DOHH2 (cell line): ENCODE data around the gene OSBPL10.

ENCODE experiments used
- EZH2phosphoT487 ChIP-seq: fragments of 200-600 bp; sonication (generic); IDR thresholded peaks from 2 replicates; pipeline ENCODE4 v1.6.1; 2017; ENCODE audit warnings: borderline replicate concordance, mild to moderate bottlenecking, antibody characterized with exemption, low read length, moderate library complexity, mixed read lengths
- TF ChIP-seq, protein P1 (sequence below): fragments of 200-600 bp; sonication (generic); IDR thresholded peaks from one replicate; pipeline ENCODE4 v1.5.1; 2014; ENCODE audit warnings: antibody characterized with exemption, mild to moderate bottlenecking, low read depth, low read length; ENCODE audit not compliant: poor library complexity, severe bottlenecking

DNA sequence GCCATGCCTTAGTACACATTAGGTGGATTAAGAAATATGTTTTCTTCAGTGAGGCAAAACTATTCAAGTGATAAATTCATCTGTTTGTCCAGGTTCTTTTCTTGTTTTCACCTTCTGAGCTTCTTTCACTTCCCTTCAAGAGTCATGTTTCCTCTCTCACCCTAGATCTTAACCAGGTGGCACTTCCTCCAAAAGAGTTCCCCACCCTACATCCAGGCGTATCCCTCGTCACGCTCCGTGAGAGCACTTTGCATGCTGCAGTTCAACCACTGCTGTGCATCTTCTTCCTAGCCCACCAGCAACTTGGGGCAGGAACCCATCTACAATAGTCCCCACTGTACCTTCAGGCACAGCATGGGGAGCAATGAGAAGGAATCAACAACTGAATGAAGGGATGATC lies 28.9 kb downstream of the OSBPL10 start:
- TF ChIP-seq, protein P1, sequence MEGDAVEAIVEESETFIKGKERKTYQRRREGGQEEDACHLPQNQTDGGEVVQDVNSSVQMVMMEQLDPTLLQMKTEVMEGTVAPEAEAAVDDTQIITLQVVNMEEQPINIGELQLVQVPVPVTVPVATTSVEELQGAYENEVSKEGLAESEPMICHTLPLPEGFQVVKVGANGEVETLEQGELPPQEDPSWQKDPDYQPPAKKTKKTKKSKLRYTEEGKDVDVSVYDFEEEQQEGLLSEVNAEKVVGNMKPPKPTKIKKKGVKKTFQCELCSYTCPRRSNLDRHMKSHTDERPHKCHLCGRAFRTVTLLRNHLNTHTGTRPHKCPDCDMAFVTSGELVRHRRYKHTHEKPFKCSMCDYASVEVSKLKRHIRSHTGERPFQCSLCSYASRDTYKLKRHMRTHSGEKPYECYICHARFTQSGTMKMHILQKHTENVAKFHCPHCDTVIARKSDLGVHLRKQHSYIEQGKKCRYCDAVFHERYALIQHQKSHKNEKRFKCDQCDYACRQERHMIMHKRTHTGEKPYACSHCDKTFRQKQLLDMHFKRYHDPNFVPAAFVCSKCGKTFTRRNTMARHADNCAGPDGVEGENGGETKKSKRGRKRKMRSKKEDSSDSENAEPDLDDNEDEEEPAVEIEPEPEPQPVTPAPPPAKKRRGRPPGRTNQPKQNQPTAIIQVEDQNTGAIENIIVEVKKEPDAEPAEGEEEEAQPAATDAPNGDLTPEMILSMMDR, result no peak
- TF ChIP-seq EZH2phosphoT487, result no peak
